Ishikawa (cell line): ENCODE data around the gene UQCRH.
A peak's percentile ranks its signal among the peaks of the same experiment; 100 is the strongest.

Experiments used
- CEBPB ChIP-seq: IDR thresholded peaks from 2 replicates; pipeline ENCODE4 v1.6.1; 2012
- CREB1 ChIP-seq: IDR thresholded peaks from 2 replicates; pipeline ENCODE4 v1.6.1; 2012; ENCODE audit warnings: low read depth
- EGR1 ChIP-seq: IDR thresholded peaks from 2 replicates; pipeline ENCODE4 v1.6.1; 2012
- EP300 ChIP-seq: IDR thresholded peaks from 2 replicates; pipeline ENCODE4 v1.6.1; 2012; ENCODE audit warnings: borderline replicate concordance
- FOXM1 ChIP-seq: IDR thresholded peaks from 2 replicates; pipeline ENCODE4 v1.6.1; 2012; ENCODE audit warnings: low read depth, borderline replicate concordance
- MAX ChIP-seq: IDR thresholded peaks from 2 replicates; pipeline ENCODE4 v1.6.1; 2012
- NFIC ChIP-seq: IDR thresholded peaks from 2 replicates; pipeline ENCODE4 v1.6.1; 2012
- RAD21 ChIP-seq: IDR thresholded peaks from 2 replicates; pipeline ENCODE4 v1.6.1; 2012; ENCODE audit warnings: low read depth
- REST ChIP-seq: IDR thresholded peaks from 2 replicates; pipeline ENCODE4 v1.6.1; 2012; ENCODE audit warnings: low read depth, mild to moderate bottlenecking
- TAF1 ChIP-seq: IDR thresholded peaks from 2 replicates; pipeline ENCODE4 v1.6.1; 2012; ENCODE audit warnings: low read depth, mild to moderate bottlenecking
- TCF12 ChIP-seq: IDR thresholded peaks from 2 replicates; pipeline ENCODE4 v1.6.1; 2012; ENCODE audit warnings: low read depth
- TEAD4 ChIP-seq: IDR thresholded peaks from 2 replicates; pipeline ENCODE4 v1.6.1; 2012
- USF1 ChIP-seq: IDR thresholded peaks from 2 replicates; pipeline ENCODE4 v1.6.1; 2012
- YY1 ChIP-seq: IDR thresholded peaks from 2 replicates; pipeline ENCODE4 v1.6.1; 2012; ENCODE audit warnings: low read depth
- ZBTB7A ChIP-seq: IDR thresholded peaks from 2 replicates; pipeline ENCODE4 v1.6.1; 2012; ENCODE audit warnings: low read depth

UQCRH gene

GRCh38 chr1:46344481-46344880 is 41.0 kb downstream of the UQCRH start:
- no peak for TF ChIP-seq CREB1
- no peak for TF ChIP-seq USF1
- no peak for TF ChIP-seq RAD21
- TF ChIP-seq EP300: no peak
- TF ChIP-seq FOXM1: no peak
- no peak for TF ChIP-seq TAF1
- TF ChIP-seq NFIC: no peak
- TF ChIP-seq TCF12: no peak

- TF ChIP-seq EP300: no peak
- TF ChIP-seq TAF1: no peak
- no peak for TF ChIP-seq MAX
- TF ChIP-seq REST: no peak
- no peak for TF ChIP-seq FOXM1
- TF ChIP-seq CEBPB: no peak
- TF ChIP-seq TCF12: no peak
- no peak for TF ChIP-seq USF1
- no peak for TF ChIP-seq CREB1
Observed at GRCh38 chr1:46345281-46345680, 41.8 kb downstream of the UQCRH start.

- TF ChIP-seq TCF12: no peak
- TF ChIP-seq ZBTB7A: no peak
- TF ChIP-seq MAX: no peak
- TF ChIP-seq CEBPB: no peak
- no peak for TF ChIP-seq YY1
- TF ChIP-seq REST: no peak
- TF ChIP-seq TEAD4: no peak
- TF ChIP-seq EP300: no peak
- no peak for TF ChIP-seq EGR1
- TF ChIP-seq CREB1: no peak
- TF ChIP-seq FOXM1: no peak
Observed at GRCh38 chr1:46352363-46352762, 48.9 kb downstream of the UQCRH start.

- peak; percentile 50; the same call in 1 of the 2 replicates for TF ChIP-seq CEBPB
Observed at GRCh38 chr1:46355920-46356319, 52.4 kb downstream of the UQCRH start.

- TF ChIP-seq CEBPB (no peak), EP300 (no peak), TEAD4 (no peak), RAD21 (no peak), MAX (no peak), USF1 (no peak), ZBTB7A (no peak), NFIC (no peak), EGR1 (no peak), TCF12 (no peak), YY1 (no peak), TAF1 (no peak), FOXM1 (no peak), CREB1 (no peak)
Observed at GRCh38 chr1:46362158-46362557, 58.7 kb downstream of the UQCRH start.

- TF ChIP-seq FOXM1 (no peak), MAX (no peak), EGR1 (no peak), CREB1 (no peak), NFIC (no peak), ZBTB7A (no peak), USF1 (no peak), EP300 (no peak), RAD21 (no peak), TEAD4 (no peak), REST (no peak), YY1 (no peak)
Observed at GRCh38 chr1:46363121-46363520, 59.6 kb downstream of the UQCRH start.
